Erythroblast (primary cell): Measurements from ENCODE around the gene EHMT1.

Source experiments
- GATA1 ChIP-seq: IDR thresholded peaks from 2 replicates; pipeline ENCODE4 v1.6.1; 2011; ENCODE audit warnings: low read depth, mild to moderate bottlenecking, control low read depth, low read length, moderate library complexity
- POLR2A ChIP-seq: IDR thresholded peaks from 2 replicates; pipeline ENCODE4 v1.6.1; 2011; ENCODE audit warnings: mild to moderate bottlenecking, low read length

- TF ChIP-seq POLR2A (no peak), GATA1 (no peak)
Measured at GRCh38 chr9:137645211-137645610, 26.4 kb downstream of the EHMT1 start.
